Measurements from ENCODE around the gene ST14.
"Not testable (repeated sequence)": the region's sequence is repeated elsewhere in the genome, so short reads cannot be mapped to it uniquely, and the experiment has no call there.

The ST14 gene

DNA sequence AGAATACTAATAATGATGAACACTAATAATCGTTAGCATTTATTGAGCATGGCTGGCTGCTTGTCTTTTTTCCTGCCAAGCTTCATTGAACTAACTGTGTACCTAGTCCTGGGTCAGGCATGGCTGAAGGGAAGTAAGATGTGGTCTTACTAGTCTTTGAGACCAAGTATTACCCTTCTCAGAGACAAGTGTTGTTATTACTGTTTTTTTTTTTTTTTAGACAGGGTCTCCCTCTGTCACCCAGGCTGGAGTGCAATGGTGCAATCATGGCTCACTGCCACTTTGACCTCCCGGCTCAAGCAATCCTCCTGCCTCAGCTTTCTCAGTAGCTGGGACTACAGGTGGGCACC, 4.6 kb downstream of the ST14 start:
- DNase-seq (ENCODE audit: low read depth in 2 of 2): no peak

DNA sequence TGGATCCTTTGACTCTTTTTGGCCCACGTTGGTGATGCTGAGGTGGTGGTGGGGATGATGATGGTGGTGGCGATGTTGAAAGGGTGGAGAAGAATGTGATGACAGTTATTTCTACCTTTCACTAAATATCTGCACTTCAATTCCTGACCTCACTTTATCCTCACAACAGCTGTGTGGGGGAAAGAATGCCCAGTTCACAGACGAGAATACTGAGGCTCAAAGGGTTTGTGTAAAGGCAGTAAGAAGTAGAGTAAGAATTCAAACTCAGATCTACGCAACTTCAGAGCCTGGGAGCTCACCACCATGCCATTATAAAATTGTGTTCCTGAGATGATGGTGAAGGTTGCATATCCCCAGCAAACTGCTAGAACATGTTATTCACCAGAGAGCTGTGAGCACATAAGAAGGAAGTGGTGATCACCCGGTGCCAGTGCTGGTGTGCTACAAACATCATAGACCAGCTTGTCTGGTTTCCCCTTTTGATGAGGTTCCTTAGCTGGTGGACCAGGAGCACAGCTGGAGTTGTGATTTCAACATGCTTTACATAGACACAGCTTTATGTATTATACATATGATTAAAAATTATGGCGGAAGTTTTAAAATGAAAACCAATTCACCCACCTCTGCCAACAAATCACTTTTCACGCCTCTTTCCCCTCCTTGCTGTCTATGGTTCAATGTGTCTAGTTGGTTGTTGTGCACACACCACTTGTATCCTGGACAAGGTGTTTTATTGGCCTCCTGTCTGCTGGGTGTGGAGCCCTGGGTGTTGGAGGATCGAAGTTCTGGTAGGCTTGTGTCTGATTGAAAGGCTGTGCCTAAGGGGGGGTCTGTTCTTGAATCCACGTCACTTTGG, 6.2 kb downstream of the ST14 start:
- no peak for DNase-seq (ENCODE audit: low read depth in 2 of 2)

DNA sequence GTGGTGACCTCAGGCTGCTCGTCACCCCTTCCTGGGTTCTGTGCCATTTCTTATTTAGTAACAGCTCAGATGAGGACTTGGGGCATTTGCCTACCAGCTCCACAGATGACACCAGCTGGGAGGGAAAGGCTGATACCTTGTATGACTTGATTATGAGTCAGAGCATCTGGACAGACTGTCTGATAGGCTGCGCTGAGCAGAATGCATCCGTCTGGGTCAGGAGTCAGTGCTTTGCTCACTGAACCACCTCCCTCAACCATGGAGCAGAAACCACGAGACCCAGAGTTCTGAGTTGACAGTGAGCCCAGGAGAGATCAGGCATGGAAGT, 6.8 kb downstream of the ST14 start:
- DNase-seq (ENCODE audit: low read depth in 2 of 2): no peak

DNA sequence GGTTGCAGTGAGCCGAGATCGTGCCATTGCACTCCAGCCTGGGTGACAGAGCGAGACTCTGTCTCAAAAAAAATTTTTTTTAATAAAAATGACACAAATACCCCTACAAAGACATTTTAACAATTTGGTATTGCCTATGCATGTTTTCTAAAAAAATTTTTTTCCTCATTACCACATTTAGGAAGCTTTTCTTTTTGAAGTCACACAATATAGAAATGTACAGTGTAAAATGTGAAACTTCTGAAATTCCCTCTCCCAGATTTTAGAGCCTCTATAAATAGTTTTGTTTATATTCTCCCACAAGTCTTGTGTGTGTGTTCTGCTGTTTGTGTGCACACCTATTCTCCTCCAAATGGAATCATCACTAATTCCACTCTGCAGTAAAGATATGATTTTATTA, 7.6 kb downstream of the ST14 start:
- DNase-seq (ENCODE audit: low read depth in 2 of 2): no peak

DNA sequence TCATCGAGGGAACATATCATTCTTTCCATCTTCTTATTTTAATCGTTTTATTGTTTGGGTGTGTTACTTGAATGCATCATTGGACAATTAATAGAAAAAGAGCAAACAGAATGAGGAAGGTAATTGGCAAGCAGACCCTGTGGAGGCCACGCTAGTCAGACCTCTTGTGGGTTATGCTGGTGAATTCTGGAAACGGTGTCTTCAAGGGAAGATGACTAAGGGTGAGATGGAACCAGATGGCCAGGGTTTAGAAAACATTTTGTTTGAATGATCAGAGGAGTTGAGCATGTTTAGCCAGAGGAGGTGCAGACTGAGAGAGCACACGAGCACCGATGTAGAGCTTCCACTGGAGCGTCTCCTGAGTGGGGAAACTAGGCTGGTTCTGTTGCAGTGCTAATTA, 8.5 kb downstream of the ST14 start:
- DNase-seq (ENCODE audit: low read depth in 2 of 2): no peak

DNA sequence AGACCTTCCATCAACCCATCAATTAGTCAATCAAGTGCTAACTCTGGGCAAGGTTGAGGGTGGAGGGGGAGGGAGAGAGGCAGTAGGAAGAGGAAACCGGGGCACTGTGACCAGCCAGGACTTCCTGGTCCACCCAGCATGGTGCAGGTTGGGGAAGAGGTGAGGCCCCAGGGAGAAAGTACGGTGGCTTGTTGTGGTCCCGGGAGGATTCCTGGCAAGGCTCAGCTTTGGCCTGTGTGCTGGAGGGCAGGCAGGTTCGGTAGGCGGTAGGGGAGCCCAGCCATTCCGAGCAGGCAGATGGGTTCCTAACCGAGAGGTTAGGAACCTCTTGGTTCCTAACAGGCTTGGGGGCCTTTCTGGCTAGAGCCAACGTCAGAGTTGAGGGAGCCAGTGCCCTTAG, 10.8 kb downstream of the ST14 start:
- DNase-seq (ENCODE audit: low read depth in 2 of 2): no peak

DNA sequence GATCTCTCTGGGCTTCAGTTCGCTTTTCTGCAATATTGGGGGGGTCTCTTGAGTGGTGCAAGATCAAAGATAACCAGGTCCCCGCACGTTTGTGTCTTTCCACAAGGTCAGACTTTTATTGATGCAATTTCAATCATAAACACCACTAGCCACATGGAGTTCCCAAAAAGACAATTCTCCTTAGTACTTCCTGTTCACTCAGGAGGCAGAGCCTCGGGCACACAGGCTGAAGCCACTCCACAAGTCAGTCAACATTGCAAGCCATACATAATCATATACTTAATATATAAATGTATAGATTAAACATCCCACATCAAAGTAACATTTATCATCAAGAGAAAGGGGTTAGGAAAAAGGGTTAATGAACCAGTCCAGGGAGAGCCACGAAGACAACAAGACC, 12.0 kb downstream of the ST14 start:
- no peak for DNase-seq (ENCODE audit: low read depth in 2 of 2)

DNA sequence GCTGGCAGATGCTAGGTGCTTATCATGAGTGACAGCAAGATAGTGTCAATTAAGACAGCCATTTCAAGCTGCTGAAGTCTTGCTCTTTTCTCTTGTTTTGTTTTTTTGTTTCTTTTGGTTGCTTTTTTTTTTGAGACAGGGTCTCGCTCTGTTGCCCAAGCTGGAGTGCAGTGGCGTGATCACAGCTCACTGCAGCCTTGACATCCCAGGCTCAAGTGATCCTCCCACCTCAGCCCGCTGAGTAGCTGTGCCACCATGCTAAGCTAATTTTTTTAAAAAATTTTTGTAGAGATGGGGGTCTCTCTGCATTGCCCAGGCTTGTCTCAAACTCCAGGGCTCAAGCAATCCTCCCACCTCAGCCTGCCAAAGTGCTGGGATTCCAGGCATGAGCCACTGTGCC, 12.4 kb downstream of the ST14 start:
- DNase-seq (ENCODE audit: low read depth in 2 of 2): not testable (repeated sequence)

DNA sequence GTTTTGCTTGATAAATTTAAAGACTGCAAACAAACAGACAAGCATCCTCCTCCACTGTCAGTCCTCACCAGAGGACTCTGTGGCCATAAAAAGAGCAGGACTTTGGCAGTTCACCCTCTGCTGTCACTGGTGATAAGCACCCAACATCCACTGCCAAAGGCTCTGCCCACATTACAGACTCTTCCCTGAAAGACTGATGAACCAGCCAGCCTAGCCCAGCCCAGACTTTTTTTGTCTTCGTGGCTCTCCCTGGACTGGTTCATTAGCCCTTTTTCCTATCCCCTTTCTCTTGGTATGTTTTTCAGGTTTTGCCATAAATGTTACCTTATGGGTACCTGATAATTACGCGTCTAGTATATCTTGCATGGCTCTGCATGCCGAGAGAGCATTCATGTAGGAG, 15.1 kb downstream of the ST14 start:
- DNase-seq (ENCODE audit: low read depth in 2 of 2): no peak

DNA sequence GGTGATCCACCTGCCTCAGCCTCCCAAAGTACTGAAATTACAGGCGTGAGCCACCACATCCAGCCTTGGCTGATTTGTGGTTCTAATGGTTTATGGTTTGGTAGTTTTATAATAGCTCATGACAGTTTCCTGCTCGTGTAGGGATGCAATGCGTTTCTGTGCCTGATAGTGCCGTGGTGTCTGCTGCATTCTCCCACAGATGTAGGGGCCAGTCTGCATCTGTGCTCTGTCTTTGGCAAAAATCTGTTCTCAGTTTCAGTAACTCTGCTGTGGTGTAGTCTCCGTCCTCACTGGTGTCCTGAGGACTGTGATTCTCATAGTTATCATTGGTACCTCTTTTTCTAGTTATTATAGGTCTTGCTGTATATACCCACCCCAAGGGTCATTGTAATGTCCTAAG, 16.3 kb downstream of the ST14 start:
- DNase-seq (ENCODE audit: low read depth in 2 of 2): no peak

DNA sequence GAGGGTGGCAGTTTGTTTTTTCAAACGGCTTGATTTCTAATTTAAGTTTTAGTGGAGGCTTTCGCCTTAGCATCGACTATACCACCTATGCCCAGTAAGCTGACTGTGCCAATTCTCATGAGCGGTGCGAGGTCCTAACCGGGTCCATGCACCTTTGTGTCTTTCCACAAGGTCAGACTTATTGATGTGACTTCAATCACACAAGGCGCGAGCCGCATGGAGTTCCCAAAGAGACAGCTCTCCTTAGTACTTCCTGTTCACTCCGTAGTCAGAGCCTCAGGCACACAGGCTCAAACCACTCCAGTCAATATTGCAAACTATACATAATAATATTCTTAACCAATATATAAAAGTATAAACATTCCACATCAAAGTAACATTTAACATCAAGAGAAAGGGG, 18.2 kb downstream of the ST14 start:
- DNase-seq (ENCODE audit: low read depth in 2 of 2): no peak

DNA sequence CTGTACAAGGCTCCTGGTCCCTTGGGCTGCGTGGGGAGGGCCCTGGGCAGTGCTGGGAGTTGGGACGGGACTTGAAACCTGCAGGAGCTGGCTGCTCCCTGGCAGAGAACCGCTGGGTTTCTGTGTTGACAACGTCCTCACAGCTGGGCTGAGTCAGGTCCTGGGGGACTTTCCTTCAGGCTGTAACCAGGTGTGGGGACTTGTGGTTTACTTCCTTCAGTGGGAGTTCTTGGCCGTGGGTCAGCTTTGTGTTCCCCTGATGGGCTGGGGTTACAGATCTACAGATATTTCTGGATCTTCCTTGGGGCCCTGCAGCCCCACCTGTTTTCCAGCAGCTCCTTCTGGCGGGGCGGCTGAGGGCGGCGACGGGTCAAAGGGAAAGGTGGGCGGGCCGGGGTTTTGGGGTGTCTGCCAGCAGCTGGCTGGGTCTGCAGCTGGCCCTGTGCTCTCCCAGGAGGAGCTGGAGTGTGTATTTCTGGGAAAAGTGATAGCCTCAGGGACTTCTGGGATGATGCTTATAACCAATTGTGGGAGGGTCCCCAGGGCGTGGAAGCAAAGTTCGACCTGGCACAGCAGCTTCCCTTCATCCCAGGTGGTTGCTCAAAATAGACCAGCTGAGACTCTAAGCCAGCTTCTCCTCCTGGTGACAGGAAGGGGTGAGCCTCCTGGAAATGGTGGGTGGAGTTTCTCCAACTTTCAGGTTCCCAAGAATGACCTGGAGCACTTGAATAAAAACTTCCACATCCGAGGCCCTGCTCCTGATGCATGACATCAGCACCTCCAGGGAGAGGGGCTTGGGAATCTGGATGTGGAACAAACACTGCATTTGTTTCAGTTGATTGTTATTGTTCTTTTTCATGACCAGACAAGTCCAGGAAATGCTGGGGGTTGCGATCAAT, 19.1 kb downstream of the ST14 start:
- no peak for DNase-seq (ENCODE audit: low read depth in 2 of 2)

DNA sequence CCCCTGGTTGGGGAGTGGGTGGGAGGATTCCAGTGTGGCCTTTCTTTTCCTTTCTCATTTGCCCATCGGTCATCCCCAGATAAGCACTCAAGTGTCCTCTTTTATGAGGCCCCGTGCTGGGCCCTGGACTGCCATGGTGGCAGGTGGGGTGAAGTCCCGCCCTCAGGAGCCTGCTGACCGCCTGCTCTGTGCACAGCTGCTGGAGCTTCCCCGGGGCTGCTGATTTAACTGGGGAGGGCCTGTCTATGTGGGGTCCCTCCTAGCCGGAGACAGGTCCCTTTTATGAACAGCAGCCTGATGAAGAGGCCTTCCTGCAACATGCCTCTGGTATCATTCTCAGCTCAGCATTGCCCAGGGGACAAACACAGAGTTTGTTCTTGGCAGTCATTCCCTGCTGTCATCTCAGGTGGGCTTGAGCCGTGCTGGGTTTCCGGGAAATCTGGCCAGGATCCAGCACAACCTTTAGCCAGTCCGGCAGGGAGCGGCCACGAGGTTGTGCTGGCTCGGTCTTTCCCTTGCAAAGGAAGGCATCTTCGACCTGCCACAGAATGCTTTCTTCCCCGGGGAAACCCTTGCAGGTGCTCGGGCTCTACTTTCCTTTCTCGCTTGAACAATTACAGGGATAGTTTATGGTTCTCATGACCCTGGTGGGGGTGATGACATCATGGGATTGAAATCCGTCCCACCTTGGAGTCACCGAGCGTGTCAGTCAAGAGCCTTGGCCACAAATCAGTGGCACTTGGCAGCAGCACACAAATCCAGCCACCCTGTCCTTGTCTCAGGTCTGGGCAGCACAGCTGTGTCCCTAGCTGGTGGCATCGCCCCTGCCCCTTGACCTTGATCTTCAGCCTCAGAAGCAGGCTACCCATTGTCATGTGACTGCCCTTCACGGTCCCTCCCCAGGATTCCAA, 20.1 kb downstream of the ST14 start:
- DNase-seq (ENCODE audit: low read depth in 2 of 2): no peak

DNA sequence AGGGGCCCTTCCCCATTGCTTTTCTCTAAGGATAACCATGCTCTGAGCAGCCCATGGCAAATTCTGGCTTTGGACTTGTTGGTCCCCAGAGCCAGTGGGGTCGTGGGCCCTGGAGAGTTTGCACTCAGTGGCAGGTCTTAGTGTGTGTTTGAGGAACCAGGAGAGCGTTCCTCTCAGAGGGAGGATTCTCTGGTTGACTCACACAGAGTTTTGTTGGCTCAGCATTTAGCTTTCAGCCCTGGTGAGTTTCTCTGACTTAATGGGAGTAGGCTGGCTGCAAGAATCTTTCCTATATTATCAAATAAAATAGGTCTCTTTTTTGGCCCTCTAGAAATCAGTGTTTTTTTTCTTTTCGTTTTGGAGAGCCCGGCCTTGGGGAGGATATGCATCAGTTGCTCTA, 20.9 kb downstream of the ST14 start:
- DNase-seq (ENCODE audit: low read depth in 2 of 2): no peak

DNA sequence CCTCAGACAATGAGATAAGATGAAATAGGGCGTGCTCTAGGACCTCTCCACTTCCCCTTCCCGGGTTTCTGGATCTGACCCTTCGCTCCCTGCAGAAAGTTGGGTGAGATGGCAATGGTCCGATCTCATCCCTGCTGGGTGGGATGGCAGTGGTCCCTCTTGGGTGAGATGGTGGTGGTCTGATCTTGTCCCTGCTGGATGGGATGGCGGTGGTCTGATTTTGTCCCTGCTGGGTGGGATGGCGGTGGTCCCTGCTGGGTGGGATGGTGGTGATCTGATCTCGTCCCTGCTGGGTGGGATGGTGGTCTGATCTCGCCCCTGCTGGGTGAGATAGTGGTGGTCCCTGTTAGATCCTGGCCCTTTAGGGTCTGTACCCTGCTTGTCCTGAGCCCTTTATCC, 21.3 kb downstream of the ST14 start:
- DNase-seq (ENCODE audit: low read depth in 2 of 2): no peak

DNA sequence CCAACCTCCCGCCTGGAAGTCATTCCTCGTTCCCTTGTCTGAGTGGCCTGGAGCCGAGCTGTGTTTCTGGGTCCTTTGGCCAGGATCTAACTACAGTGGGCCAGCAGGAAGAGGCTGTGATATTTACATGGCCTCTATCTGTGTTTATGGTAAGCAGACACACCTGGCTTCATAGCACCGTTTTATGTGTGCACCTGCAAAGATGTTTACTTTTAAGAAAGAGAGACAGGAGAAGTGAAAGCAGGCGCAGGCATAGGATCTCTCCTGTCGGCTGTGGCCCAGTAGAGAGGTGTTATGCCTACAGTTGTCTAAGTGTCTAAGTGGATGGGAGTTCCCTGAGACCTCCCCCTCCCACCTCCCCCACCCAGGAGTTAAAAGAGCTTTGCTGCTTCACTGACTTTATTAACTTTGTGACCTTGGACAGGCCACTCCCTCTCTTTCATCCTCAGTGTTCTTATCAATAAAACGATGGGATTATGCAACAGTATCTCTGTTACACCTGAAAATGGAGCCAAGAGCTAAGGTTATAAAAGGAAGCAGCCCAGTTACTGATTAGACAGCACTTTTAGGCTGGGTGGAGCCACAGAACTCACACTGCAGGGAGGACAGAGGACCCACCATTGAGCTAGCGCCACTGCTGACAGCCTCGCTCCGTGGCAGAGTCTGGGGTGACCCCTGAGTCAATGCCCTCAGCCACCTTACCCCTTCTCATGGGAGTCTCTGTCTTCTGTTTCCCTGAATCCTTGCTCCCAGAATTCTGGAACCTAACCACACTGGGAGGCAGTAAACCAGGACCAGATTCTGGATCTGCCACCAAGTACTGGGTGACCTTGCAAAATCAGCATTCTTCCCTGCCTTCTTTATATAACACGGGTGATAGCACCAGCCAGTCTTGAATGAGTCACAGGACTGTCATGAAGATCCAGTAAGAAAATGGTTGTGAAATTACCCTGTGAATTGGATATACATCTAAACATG, 22.0 kb downstream of the ST14 start:
- no peak for DNase-seq (ENCODE audit: low read depth in 2 of 2)

DNA sequence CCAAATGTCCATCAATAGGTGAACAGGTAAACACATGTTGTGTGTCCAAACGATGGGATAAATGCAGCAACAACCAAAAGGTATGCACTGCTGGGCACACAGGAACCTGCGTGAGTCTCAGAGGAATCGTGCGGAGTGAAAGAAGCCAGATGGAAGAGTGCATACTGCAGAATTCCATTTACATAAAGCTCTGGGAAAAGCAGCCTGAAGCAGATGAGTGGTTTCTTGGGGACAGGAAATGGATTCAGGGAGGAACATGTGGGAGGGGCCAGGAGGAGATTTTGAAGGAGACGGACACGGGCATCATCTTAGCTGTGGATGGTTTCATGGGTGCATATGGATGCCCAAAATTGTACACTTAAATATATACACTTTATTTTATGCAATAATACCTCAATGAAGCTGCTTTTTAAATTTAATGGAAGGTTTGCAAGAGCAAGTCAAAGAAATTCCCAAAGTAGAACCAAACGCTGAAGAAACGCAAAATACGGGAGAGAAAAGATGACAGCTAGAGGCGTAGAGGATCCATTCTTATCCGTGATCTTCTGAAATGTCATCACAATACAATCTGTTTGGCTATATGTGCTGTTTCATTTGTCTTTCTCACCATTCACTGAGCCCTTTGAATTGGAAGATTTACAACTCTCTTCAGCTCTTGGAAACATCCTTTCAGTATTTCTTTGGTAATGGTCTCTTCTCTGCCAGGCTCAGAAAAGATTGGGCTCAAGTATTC, 24.5 kb downstream of the ST14 start:
- DNase-seq (ENCODE audit: low read depth in 2 of 2): no peak

DNA sequence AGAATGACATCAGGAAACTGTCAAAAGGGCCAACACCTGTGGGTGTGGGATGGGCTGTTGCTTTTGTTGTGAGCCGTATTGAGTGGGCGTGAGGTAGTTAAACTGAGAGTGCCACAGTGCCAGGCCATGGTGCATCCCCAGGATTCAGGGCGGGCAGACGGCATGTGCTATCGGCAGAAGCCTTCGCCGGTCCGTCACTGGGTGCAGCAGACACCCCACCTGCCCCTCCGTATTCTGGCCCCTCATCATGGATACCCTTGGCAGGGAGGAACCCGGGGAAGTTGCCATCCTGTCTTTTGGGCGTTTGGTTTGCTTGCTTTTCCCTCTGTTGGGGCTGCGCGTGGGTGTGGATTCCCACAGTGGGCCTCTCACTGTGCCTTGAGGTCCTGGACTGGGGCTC, 27.5 kb downstream of the ST14 start:
- DNase-seq (ENCODE audit: low read depth in 2 of 2): no peak

DNA sequence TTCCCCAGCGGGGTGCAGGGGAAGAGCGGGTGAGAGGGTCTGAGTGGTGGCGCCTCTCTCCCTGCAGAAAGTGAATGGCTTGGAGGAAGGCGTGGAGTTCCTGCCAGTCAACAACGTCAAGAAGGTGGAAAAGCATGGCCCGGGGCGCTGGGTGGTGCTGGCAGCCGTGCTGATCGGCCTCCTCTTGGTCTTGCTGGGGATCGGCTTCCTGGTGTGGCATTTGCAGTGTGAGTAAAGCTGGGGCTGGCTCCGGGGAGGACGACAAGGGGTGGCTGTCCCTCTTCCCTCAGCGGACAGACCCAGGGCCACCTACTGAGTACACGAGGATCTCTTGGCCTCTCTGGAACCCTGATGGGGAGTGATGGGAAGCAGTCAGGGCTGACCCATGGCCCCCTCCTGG, 28.5 kb downstream of the ST14 start:
- no peak for DNase-seq (ENCODE audit: low read depth in 2 of 2)

DNA sequence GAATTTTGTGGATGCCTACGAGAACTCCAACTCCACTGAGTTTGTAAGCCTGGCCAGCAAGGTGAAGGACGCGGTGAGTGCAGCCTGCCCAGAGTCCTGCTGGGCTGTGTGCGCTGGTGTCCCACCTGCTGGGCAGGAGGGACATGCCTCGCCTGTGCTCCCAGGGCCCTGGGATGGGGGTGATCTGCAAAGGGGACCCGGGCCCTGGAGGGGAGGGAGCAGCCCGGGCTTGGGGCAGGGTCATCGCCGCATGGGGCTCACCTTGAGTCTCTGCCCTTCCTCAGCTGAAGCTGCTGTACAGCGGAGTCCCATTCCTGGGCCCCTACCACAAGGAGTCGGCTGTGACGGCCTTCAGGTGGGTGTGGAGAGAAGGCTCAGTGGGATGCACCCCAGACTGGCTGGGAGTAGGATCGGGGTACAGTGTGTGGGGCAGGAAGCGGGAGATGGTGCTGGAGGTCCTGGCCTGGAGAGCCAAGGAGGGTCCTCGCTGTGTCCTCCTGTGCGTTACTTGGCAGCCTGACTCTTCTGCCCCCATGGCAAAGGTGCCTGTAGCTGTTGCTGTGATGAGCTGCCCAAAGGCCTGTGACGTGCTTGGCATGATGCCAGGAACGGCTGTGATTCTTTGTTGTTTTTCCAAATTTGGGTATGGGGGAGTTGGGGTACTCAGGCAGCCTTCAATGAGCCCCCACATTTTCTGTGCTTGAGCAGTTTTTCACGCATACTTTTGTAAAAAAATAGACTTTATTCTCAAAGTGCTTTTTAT, 29.2 kb downstream of the ST14 start:
- DNase-seq (ENCODE audit: low read depth in 2 of 2): no peak

All from stimulated activated CD8-positive, alpha-beta memory T cell treated with anti-CD3 and anti-CD28 coated beads, Interleukin-7, amount 100 ng/mL, for 4 hours (primary cell).